NCI-H82 treated with DMSO at 0.1 percent for 48 hours (cell line): Measurements from ENCODE around the gene RBM24.

ENCODE experiments used
- DNase-seq: peaks from one replicate; lab custom pipeline; 2025; ENCODE audit not compliant: unreplicated experiment; lab: John Stamatoyannopoulos, UW

Gene RBM24

DNA sequence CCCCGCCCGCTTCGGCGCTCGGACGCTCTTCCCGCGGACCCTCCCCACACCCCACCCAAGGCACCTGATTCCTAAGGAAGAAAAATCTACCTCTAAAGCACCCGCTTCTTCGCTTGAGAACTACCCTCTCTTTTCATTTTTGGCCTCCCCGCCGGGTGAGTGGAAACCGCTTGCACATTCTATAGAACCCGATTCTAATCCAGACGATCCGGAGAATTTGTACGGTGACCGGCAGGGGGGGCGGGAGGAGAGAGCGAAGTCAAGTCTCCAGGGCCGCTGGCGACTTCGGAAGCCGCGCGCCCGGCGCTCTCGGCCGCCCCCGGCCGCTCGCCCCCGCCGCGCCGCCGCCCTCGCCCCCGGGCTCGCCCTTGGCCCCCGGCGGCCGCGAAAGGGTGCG, at the start of gene RBM24:
TSS of gene RBM24 (plus strand) at position 262 of the 397 bp plus-strand sequence. CDS start 221 bp downstream, outside the sequence.
- peak; percentile 34 for DNase-seq

DNA sequence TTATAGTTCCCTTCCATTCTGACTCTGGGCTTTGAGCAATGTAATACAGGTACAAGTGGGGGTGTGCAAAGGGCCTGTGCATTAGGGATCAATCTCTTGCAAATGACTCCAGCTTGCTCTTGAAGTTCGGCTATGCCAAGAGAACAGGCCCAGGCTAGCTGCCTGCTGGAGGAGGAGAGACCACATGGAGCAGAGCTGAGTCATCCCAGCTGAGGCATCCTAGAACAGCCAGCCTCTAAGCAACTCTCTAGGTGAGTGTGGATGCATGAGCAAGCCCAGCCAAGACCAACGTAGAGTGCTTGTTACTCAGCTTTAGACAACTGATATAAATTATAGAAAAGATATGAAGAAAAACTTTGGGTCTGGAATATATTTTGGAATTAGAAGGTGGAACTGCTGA, 47.6 kb upstream of the RBM24 start:
- DNase-seq, result no peak

- no peak for DNase-seq
These were observed 43.9 kb upstream of the RBM24 start for GRCh38 chr6:17237246-17237645.

- no peak for DNase-seq
These were observed 41.9 kb upstream of the RBM24 start for GRCh38 chr6:17239260-17239659.

DNA sequence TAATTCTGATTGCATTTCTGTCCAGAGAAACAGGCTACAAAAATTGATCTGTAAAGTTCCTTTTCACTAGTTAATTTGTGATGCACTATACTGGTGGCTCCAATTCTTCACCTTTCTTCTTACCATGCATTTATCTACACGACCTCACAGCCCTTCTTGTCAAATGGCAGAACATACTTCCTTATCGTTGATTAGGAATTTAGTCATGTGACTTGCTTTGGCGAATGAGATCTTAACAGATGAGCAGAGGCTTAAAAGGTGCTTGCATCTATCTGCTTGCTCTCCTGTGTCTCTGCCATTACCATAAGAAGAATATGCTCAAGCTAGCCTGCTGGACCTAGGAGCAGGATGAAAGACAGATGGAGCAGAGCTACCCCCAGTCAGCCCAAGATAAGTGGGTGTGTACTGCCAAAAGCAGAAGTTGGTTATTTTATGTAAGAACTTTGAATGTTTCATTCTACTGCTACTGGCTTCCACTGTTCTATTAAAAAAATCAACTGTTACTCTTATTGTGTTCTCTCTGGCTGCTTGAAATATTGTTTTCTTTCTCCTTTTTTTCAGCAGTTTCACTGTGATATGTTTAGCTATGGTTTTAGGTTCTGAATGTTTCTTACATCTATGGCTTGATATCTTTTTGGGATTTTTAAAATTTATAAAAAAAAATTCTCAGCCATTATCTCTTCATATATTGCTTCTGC, 40.2 kb upstream of the RBM24 start:
- DNase-seq, result no peak

- no peak for DNase-seq
These were observed 39.1 kb upstream of the RBM24 start for GRCh38 chr6:17242087-17242486.

- no peak for DNase-seq
These were observed 30.9 kb upstream of the RBM24 start for GRCh38 chr6:17250237-17250636.

GRCh38 chr6:17251953-17252352, 29.2 kb upstream of the RBM24 start:
- no peak for DNase-seq

DNA sequence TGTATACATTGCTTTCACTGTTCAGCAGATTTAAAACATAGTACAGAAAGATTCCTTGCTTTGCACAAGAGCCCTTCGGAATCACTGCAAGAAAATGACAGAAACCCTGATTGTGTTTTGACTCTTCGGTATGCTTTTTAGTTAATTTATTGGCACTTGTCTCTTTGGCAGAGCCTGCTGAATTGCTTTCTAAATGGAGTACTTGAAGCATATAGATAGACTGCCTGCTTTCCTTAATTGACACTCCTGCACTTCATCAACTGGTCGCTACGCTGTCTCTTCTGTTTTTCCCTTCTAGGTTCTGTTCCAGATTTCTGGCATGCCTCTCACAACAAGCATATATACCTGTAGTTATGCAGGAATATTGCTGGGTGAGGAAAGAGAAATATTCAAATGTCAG, 22.4 kb upstream of the RBM24 start:
- no peak for DNase-seq

GRCh38 chr6:17265570-17265969, 15.6 kb upstream of the RBM24 start:
- DNase-seq, result no peak

- no peak for DNase-seq
These were observed 13.6 kb upstream of the RBM24 start for GRCh38 chr6:17267566-17267965.

DNA sequence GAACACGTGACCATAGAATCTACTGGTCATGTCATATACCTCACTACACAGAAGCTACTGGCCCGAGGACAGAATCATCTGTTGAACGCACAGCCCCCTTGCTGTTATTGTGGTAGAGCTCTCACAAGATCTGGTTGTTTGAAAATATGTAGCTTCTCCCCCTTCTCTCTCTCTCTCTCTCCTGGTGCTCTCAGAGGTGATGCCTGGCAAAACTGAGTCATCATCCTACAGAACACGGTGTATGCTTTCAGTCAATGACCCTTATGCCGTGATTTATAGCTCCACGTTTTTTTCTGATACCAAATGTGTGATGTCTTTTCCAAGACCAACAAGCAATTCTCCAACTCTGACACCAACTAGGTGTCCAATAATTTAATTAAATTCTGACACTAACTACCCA, 13.0 kb upstream of the RBM24 start:
- no peak for DNase-seq

DNA sequence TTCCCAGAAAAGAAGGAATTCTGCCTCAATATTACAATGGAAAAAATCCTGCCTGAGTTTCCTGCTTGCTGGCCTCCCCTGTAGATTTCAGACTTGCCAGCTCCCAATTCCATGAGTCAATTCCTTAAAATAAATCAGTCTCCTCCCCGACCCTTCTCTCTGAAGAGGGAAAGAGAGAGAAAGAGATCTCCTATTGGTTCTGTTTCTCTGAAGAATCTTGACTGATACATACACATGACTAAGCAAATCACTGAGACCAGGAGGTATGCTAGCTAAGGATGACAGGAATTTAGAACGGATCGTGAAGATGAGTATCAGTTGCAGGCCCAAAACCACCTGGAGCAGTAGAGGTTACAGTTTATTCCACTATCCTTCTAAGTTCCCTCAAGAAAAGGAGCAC, 11.3 kb upstream of the RBM24 start:
- DNase-seq, result no peak

DNA sequence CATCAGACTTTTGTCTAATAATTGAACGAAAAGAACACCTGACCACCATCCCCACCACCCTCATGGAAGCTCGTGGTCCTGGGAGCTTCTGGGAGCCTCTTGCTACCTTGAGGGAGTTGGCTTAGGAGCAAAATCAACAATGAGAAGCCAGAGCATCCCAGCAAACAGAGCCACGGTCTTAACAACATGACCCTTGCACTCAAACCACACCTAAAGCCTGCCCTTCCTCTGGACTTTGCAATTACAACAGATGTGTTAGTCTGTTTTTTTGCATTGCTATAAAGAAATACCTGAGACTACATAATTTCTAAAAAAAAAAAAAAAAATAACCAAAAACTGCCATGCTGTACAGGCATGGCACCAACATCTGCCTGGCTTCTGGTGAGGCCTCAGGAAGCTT, 9.5 kb upstream of the RBM24 start:
- DNase-seq, result no peak

DNA sequence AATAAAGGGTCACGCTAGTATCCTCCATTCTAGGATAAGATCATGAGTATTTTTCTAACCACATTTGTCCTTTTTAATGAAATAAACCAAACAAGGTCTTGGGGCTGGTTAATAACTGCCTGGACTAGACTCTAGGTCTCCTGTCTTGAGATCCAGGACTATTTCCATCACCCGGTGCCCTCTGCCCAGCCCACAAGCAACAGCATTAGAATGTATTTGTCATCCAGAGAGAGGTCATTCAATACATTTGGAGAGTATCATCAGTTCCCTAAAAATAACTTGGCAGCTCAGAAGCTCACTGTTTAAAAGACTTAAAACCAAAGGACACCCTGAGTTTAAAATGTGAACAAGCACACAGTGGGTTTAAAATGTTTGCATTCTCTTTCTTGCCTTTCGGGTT, 4.4 kb upstream of the RBM24 start:
- no peak for DNase-seq

DNA sequence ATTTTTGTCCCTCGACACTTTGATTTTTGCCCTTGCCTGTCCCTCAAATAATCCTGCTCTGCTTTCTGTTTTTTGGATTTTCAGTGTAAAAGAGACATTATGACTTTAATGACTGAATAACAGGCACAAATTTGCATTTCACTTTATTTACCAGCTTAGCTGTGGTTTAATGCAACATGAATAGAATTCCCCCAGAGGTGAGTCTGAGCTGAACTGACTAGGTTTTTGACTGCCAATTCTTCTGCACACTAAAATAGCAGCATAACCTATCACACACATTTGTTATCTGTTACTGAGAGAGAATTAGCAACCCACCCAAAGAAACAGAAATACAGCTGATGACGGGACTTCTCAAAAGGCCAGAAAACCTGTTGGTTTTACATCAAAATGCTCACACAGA, 3.9 kb upstream of the RBM24 start:
- DNase-seq, result no peak

- DNase-seq, result no peak
These were observed 2.7 kb upstream of the RBM24 start for GRCh38 chr6:17278289-17279063.

- DNase-seq, result no peak
These were observed 1.0 kb upstream of the RBM24 start for GRCh38 chr6:17280138-17280537.

GRCh38 chr6:17280552-17281090, 540 bp upstream of the RBM24 start:
- no peak for DNase-seq

- no peak for DNase-seq
These were observed 628 bp downstream of the RBM24 start for GRCh38 chr6:17281497-17282481.

- no peak for DNase-seq
These were observed 1.9 kb downstream of the RBM24 start for GRCh38 chr6:17283074-17283473.
